Transverse colon (tissue), 4 donors: ENCODE measurements around the gene ATP1A3.

Experiments used
- CTCF ChIP-seq, 5 experiments: fragments of 200-600 bp in 3 of 5; fragments of 450-650 bp in 2 of 5; sonication (generic) in 3 of 5; IDR thresholded peaks; 1 replicate in 2 of 5; 2 replicates in 3 of 5; pipeline ENCODE4 v1.5.1; 2016 to 2017; ENCODE audit warnings: antibody characterized with exemption in 5 of 5, inconsistent platforms in 3 of 5, mild to moderate bottlenecking in 2 of 5, moderate library complexity in 1 of 5
- EP300 ChIP-seq: sonication (generic); formaldehyde crosslinking; IDR thresholded peaks from one replicate; pipeline ENCODE4 v1.6.1; 2017; ENCODE audit warnings: antibody characterized with exemption, low read depth
- POLR2A ChIP-seq: fragments of 450-650 bp; IDR thresholded peaks from one replicate; pipeline ENCODE4 v1.6.1; 2016; ENCODE audit warnings: antibody characterized with exemption, mild to moderate bottlenecking, moderate library complexity
- POLR2AphosphoS5 ChIP-seq, 3 donors: sonication (generic); formaldehyde crosslinking; IDR thresholded peaks; one replicate each; pipeline ENCODE4 v1.6.1; 2016; ENCODE audit warnings: antibody characterized with exemption in 3 of 3

DNA sequence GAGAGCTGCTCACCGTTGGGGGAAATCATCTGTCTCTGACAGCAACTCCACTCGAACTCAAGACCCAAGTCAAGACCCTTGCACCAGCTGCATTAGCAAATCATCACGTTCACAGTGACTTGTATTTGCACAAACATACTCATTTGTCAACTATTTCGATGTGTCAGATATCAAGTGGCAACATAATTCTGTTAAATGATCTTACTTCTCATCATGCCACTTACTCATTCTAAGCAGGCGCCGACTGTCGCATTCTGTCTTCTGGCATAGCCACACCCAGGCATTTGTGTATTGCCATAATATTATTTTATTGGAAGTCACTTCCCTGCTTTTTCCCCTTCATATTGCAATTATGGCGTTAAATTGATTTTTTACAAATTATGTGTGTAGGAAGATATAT is 23.0 kb upstream of the ATP1A3 start:
- TF ChIP-seq POLR2AphosphoS5 (IDR thresholded peaks at IDR 0.05) (no peak), CTCF (IDR thresholded peaks at IDR 0.05) (no peak), POLR2A (no peak), EP300 (no peak)
